ENCODE measurements around the gene GAREM1.

The GAREM1 gene

DNA sequence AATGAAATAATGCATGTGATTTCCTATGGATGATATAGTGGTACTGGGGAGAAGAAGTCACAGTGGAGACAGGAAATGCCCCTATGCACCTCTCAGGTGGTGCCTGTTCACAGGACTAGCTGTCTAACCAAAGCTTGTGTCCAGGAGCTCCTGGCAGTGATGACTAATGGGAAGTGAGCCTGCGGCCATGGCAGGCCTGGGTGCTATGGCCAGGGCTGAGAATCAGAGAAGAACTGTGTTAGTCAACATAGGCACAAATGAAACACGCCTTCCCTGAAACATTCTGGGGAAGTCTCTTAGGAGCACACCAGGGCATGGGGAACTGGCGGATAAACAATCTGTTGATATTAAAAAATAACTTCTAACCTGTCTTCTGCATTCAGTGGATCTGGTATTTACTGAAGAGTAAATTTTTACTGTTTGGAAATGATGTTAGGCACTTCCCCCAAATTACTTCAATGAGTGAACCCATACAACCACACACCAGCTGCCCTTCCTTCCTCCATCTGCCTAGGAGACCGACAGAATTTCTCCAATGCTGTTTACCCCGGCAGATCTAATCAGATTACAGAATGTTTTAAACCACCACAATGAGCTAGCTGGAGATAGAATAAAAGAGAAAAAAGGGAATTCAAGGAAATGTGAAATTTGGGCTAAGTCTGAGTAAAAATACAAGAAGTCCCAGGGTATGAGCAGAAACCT lies 213.4 kb downstream of the GAREM1 start:
- TF ChIP-seq, protein P1, sequence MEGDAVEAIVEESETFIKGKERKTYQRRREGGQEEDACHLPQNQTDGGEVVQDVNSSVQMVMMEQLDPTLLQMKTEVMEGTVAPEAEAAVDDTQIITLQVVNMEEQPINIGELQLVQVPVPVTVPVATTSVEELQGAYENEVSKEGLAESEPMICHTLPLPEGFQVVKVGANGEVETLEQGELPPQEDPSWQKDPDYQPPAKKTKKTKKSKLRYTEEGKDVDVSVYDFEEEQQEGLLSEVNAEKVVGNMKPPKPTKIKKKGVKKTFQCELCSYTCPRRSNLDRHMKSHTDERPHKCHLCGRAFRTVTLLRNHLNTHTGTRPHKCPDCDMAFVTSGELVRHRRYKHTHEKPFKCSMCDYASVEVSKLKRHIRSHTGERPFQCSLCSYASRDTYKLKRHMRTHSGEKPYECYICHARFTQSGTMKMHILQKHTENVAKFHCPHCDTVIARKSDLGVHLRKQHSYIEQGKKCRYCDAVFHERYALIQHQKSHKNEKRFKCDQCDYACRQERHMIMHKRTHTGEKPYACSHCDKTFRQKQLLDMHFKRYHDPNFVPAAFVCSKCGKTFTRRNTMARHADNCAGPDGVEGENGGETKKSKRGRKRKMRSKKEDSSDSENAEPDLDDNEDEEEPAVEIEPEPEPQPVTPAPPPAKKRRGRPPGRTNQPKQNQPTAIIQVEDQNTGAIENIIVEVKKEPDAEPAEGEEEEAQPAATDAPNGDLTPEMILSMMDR (IDR thresholded peaks at IDR 0.05; ENCODE audit: low read length, missing control alignments) = no peak
- no peak for DNase-seq (ENCODE audit: low read depth)
- H3K4me3 ChIP-seq (replicated peaks; ENCODE audit: low read depth, low read length) = no peak overlapping the region

DNA sequence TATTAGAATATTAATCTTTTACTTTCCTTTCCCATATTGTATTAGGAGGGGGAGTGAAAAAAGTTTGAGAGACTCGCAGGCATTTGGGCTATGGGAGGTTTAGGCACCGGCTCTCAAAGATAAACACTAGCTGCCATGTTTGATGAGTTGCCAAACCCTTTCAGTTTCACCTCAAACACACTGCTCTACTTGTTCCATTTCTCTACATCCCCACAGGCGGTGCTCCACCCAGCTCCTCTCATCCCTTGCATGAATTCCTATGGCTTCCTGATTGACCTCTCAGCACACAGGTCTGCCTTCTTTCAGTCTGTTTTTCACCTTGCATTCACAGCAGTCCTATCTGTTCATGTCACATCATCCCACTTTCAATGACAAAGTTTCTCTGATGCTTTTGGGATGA lies 215.1 kb downstream of the GAREM1 start:
- TF ChIP-seq, protein P1 (IDR thresholded peaks at IDR 0.05; ENCODE audit: low read length, missing control alignments) = no peak
- H3K4me3 ChIP-seq (replicated peaks; ENCODE audit: low read depth, low read length) = no peak overlapping the region
- DNase-seq (ENCODE audit: low read depth) = no peak

DNA sequence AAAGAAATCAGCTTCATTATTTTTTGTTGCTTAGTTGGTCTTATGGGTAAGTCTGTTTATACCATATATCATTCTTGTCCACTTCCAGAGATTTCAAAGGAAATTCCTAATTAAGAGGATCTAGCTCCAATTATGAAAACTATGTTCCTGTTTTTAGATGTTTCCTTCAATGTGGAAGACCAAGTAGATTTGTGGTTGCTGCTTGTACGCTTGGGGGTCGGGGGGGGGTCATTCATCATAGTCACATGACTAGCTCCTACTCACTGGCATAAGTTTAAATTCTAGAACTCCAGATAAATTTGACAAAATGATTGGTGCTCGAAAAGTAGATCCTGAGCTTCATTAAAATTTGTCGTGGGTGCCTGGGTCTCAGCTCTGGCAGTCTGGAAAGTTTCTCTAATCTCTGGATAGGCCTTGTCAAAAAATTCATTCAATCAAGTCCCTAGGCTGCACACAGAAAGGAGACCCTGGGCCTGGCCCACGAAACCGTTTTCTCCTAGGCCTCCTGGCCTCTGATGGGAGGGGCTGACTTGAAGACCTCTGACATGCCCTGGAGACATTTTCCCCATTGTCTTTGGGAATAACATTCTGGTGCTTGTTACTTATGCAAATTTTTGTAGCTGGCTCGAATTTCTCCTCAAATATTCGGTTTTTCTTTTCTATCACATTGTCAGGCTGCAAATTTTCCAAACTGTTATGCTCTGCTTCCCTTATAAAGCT lies 218.4 kb downstream of the GAREM1 start:
- TF ChIP-seq, protein P1 (IDR thresholded peaks at IDR 0.05; ENCODE audit: low read length, missing control alignments) = no peak
- H3K4me3 ChIP-seq (replicated peaks; ENCODE audit: low read depth, low read length) = no peak overlapping the region
- no peak for DNase-seq (ENCODE audit: low read depth)

DNA sequence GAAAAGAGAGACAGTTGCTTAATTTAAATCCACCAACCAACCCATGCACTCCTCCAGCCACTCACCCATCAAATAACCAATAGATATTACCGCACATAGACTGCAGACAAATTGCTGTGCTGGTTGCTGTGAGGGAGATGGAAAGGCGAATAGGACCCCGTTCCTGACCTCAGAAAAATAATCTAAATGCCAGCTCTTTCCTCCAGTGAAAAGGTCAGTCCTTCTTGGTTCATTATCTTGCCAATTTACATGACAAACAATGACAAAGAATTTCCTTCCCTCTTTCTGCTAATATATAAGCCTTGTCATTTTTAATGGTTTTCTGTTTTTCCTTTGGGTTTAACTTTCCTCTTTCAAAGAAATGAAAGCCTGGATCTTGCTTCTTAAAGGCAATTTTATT lies 219.2 kb downstream of the GAREM1 start:
- H3K4me3 ChIP-seq (replicated peaks; ENCODE audit: low read depth, low read length) = no peak overlapping the region
- no peak for DNase-seq (ENCODE audit: low read depth)
- TF ChIP-seq, protein P1 (IDR thresholded peaks at IDR 0.05; ENCODE audit: low read length, missing control alignments) = no peak

DNA sequence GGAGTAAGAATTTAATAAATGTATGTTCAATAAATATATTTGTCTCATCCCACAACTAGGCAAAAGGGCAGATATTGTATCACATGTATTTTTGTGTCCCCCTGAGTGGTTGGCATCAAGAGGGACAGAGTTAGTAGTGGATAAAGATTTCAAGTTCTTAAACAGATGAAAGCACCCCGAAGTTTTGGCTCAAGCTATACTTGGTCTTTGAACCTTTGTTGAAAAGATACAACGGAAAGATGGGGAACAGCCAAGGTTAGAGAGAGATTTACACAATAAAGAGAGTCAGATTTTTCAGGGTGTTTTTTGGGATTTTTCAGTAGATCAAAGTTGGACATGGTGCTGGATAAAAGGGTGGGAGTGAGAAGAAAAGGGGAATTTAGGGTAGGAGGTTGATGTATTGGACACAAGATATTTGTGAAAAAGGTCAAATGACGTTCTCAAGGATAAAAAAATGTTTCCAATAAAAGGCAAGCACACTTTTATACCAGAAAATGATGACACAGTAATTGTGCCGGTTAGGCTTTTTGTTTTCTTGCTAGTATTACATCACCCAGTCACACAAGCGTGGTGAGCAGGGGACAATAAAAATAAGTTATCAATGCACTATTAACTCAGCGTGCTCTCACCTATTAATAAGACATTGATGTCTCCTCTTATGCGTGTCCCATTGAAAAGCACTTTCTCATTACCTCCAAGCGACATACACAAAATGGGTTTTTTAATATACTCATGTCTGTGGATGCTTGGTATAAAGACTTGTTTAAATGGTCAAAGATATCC lies 221.3 kb downstream of the GAREM1 start:
- TF ChIP-seq, protein P1 (IDR thresholded peaks at IDR 0.05; ENCODE audit: low read length, missing control alignments) = no peak
- no peak for DNase-seq (ENCODE audit: low read depth)
- no peak overlapping the region for H3K4me3 ChIP-seq (replicated peaks; ENCODE audit: low read depth, low read length)

DNA sequence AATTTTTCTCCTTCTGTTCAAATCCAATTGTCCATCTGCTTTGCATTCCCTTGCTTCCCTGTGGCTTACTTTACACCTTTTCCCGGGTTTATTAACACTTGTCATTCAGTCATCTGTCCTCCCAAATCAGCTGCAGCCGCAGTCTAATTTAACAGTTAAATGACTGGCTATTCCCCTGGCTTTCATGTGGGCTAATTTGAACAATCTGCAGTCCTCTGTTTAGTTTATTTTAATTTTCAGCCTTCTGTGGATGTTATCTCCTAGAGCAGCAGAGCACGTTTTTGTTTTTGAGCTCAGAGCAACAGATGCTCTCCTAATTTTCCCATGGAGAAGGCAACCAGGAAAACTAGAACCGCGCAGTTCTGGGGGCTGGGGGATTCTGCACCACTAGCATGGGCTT lies 225.8 kb downstream of the GAREM1 start:
- TF ChIP-seq, protein P1 (IDR thresholded peaks at IDR 0.05; ENCODE audit: low read length, missing control alignments) = no peak
- no peak for DNase-seq (ENCODE audit: low read depth)
- no peak overlapping the region for H3K4me3 ChIP-seq (replicated peaks; ENCODE audit: low read depth, low read length)
